HG03039 (cell line): ENCODE results near the gene FAM174C.
"Not testable (repeated sequence)": the region's sequence is repeated elsewhere in the genome, so short reads cannot be mapped to it uniquely, and the experiment has no call there.

Source experiments
- ATAC-seq: cut with Tn5 transposase; IDR thresholded peaks from one replicate; pipeline ENCODE4 v1.9.1; 2021; ENCODE audit warnings: mild to moderate bottlenecking, moderate library complexity; ENCODE audit not compliant: unreplicated experiment

The FAM174C gene

DNA sequence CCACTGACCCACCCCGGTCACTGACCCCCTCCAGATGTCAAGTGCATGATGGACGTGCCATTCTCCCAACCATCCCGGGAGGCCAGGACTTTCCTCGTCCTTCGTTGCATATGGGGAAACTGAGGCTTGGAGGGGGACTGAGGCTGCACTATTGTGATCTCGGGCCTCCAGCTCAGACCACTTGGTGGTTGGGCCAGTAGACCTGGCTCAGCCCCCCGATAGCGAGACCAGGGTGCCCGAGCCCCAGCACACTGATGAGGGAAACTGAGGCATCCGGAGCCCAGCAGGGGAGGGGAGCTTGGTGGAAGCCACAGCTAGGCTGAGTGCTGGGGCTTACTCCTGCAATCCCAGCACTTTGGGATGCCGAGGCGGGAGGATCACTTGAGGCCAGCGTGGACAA lies 20.7 kb downstream of the FAM174C start:
- ATAC-seq = no peak

DNA sequence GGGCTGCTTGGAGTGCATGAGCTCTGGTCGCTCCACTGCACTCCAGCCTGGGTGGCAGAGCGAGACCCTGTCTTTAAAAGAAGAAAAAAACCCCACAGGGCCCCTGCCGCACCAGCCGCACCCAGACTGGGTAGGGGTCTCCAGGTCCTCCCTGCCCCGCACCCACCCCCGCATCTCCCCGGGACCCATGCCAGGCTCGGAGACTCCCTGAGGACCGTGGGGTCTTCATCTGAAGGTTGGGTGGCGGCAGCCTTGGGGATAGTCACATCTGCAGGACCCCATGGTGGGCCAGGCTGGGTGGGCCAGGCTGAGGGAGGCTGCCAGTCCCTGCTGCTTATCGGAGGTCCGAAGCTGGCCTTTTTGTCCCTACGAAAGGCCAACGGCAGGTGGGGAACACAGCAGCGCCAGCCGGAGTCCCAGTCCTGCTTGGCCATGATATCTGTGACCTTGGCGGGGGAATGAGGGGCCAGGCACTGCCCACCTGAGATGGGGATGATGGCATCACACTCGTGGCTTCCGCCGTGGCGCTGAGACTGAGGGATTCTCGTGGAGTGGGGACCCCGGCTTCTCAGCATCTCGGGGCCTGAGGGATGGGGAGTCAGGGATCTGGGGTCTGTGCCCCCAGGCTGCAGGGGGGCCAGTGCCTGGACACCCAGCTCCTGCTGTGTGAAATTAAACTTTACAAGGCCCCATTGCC lies 21.4 kb downstream of the FAM174C start:
- ATAC-seq = no peak

DNA sequence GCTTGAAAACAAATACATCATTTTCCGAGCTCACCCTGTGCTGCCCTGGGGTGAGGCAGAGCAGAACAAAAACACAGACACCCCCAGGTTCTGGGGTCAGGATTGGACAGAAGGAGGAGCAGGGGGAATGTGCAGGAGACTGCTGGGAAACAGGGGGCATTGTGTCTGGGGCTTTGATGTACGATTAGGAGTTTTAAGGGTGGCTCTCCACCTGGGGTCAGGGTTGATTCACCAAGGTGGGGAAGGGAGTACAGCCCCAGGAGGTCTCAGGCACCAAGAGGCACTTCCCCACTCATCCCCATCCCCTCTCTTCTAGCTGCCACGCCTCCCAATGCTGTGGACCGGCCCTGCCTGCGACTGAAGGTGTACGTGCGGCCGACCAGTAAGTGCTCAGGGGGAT lies 22.9 kb downstream of the FAM174C start:
- ATAC-seq = no peak

DNA sequence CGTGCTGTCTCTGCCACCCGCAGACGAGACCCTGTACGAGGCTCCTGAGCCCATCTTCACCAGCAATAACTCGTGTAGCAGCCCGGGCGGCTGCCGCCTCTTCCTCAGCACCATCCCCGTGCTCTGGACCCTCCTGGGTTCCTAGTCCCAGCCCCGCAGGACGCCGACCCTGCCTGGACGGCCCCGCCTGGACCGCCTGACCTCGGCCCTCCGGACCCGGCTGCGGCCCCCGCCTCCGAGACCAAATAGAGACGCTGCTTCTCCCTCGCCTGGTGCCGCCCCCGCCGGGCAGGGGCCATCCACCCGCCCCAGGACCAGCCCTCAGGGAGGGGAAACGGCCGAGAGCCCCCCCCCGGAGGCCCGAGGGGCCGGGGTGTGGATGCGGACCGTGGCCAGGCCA lies 24.5 kb downstream of the FAM174C start:
- no peak for ATAC-seq

DNA sequence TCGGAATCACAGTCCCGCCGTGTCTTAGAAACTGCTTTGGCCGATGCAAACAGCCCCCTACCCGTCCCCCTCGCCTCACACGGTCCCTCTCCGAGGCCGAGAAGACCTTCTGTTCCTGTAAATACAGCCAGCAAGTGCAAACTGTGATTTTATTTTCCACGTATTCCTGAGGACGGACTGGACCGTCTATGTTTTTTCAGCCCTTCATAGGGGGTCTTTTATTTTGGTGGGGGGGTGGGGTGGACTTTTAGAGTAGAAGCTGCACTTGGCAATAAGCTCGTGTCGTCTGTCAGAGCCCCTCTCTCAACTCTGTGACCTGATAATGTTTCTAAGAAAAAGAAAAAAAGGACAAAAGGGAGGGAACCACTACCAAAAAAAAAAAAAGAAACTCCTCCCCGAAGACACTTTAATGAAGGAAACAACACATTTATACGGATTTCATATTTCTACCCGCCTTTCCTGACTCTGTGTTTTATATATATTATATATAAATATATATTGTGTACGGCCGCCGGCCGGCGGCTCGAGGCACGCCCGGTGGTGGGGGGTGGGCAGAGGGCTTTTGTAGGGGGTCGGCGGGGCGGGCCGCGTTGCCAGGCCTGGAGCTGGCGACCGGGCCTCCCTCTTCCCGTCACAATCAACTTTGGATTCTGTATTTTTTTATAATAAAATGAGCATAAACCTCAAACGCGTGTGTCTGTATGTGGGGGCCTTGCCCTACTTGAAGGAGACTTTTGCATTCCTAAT lies 25.6 kb downstream of the FAM174C start:
- ATAC-seq = no peak

DNA sequence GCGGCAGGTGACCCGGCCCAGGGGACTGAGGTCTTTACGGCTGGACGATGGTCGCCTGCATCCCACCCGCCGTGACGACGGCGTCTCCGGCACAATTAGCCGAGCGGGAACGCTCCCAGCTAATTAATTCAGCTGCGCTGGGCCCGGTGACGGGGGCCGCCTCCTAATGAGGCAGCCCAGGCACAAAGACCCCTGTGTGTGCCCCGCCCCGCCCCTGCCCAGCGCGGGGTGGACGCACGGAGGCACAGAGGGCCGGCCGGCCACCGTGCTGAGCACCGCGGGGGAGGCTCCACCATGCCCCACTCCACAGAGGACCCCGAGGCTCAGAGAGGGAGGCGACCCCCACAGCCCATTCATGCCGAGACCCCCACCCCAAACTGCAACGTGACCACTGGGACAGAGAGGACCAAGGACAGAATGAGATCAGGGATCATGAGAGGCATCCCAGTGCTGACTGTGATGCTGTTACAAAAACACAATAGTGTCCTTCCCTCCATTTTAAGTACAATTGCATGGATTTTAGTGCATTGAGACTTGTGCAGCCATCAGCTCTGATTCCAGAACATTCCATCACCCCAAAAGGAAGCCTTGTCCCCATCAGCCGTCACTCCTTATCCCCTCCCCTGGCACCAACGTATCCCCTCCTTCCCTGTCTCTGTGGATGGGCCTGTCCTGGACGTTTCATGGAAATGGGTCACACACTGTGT lies 27.4 kb downstream of the FAM174C start:
- ATAC-seq = no peak

DNA sequence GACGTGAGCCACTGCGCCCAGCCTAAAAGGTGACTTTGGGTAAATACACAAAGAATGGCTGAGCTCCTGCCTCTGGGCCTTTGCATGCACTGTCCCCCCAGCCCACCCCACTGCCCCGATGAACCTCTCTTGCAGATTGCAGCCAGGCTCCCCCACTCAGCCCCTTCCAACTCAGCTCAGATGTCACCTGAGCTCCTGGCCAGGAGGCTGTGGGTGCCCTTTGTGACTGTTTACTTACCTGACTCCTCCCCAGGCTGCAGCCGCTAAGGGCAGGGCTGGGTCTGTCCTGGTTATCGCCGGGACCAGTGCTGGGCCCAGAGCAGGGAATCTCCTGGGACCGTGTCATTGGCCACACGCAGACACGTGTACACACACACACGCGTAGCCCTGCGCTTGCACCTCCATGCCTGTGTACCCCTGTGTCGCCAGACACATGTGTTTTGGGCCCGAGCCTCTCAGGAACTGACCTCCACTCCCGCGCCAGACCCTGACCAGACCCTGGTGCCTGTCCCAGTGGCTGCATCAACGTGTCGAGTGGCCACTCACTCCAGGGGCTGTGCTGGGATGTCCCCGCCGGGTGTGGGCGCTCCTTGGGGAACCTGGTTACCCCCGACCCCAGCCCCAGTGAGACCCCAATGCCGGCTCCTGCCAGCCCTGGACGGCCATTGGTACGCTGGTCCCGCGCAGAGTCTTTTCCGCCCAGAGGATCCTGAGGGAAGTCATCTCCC lies 29.0 kb downstream of the FAM174C start:
- no peak for ATAC-seq

DNA sequence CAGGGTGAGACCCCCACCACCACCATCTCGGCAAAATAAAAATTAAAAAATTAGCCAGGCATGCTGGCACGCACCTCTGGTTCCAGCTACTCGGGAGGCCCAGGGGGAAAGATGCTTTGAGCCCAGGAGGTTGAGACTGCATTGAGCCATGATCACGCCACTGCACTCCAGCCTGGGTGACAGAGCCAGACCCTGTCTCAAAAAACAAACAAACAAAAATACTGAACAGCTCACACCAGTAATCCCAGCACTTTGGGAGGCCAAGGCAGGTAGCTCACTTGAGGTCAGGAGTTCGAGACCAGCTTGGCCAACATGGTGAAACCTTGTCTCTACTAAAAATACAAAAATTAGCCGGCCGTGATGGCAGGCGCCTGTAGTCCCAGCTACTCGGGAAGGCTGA lies 30.0 kb downstream of the FAM174C start:
- ATAC-seq = not testable (repeated sequence)

DNA sequence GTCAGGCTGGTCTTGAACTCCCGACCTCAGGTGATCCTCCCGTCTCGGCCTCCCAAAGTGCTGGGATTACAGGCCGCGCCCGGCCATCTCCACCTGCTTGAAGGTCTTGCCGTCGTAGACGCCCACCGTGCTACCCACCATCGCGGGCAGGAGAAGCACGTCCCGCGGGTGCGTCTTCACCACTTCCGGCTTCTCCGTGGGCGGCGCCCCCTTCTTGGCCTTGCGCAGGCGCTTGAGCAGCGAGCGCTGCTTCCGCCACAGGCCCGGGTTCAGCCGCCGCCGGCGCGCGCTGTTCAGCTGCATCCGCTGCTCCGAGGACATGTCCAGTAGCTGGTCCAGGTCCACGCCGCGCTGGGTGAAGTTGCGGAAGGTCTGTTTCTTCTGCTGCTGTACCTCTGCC lies 32.0 kb downstream of the FAM174C start:
- ATAC-seq = no peak

DNA sequence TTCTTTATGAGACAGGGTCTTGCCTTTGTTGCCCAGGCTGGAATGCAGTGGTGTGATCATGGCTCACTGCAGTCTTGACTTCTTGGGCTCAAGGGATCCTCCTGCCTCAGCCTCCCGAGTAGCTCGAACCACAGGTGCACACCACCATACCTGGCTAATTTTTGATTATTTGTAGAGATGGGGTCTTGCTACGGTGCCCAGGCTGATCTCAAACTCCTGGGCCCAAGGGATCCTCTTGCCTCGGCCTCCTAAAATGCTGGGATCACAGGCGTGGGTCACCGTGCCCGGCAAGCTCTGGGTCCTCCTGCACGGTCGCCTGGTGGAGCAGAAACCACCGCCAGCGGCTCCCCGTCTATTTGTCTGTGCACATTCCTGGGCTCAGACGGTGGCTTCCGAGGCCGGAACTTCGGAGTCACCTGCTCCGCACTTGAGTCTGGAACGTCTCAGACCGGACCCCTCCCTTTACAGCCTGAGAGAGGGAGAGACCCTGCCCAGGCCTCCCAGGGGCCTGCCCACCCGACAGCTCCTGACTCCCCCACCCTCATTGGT lies 32.5 kb downstream of the FAM174C start:
- no peak for ATAC-seq

DNA sequence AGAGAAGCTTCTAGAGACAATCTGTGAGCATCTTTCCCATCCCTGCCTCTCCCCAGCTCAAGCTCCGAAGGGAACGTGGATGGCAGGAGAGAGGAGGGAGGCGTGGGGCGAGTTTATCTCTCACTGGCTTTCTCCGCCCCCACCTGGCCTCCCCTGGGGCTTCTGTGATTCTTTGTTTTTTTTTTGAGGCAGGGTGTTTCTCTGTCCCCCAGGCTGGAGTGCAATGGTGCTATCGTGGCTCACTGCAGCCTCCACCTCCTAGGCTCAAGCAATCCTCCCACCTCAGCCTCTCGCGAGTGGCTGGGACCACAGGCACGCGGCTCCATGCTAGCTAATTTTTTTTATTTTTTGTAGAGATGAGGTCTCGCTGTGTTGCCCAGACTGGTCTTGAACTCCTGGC lies 33.4 kb downstream of the FAM174C start:
- no peak for ATAC-seq

DNA sequence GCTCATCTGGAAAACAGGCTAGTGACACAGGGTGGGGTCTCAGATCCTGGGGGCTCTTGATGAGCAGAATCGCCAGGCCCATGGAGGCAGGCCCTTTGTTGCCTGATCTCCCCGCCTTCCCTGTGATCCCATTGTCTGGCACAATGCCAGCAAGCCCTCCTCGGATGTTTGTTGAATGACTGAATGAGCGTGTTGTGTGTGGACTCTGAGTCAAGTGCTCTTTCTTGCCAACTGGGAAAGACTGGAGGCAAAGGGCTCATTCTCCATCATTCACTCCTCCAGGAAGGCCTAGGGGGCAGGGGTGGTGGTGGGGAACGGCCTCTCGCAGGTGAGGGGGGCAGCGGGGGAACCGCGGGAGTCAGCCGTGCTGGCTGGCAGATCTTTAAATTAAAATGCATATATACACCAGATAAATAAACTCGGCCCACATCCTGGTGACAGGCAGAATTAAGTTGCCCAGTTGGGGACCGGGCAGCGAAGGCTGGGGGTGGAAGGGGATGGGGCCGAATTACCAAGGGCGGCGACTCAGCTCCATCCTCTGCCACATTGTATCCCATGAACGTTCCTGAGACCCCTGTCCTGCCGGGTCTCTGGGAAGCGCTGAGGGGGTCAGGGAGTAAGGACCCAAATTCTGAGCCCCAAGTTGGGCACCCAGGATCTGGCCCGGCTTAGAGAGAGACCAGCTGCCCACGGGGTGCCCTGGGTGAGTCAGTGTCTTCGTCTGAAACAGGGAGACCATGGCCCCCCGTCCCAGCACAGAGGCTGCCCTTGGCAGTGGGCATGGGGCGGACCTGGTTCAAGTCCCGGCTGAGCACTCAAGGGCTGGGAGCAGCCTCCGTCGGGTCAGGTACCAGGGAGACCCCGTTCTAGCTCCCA lies 34.9 kb downstream of the FAM174C start:
- no peak for ATAC-seq

DNA sequence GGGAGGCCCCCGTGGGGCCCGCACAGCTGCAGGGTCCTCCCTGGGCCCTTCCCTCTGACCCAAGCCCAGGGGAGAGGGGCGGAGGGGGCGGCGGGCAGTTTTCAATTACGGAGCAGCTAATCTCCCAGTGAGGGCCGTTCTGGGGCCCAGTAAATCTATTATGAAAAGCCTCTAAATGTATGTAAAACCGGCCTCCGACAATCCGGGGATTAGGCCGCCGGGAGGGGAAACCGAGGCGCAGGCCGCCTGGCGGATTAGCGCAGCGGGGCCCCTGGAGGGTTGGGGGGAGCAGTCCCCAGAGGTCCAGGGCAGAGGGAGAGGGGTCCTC lies 35.5 kb downstream of the FAM174C start:
- ATAC-seq = no peak

DNA sequence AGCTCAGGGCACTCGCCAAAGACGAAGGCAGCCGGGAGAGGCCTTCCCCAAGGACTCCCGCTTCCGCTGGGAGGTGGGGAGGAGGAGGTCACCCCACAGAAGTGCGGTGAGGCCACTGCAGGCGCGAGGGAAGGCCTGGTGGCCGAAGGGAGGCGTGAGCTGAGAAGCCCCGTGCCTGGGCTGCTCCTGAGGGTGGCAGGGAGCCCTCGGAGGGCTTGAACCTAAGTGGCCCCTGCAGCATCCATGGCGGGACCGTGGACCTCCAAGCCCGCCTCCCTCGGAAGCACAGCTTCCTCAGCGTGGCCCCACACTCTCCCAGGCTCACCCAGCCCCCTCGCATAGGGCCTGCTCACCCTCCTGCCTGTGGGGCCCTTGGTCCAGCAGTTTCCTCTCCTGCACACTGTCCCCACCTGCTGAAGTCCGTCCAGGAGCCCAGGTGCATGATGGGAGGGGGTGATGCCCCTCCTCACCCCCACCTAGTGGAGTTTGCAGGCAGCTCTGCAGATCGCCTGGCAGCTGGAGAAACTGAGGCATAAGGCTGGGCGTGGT lies 36.3 kb downstream of the FAM174C start:
- ATAC-seq = no peak

DNA sequence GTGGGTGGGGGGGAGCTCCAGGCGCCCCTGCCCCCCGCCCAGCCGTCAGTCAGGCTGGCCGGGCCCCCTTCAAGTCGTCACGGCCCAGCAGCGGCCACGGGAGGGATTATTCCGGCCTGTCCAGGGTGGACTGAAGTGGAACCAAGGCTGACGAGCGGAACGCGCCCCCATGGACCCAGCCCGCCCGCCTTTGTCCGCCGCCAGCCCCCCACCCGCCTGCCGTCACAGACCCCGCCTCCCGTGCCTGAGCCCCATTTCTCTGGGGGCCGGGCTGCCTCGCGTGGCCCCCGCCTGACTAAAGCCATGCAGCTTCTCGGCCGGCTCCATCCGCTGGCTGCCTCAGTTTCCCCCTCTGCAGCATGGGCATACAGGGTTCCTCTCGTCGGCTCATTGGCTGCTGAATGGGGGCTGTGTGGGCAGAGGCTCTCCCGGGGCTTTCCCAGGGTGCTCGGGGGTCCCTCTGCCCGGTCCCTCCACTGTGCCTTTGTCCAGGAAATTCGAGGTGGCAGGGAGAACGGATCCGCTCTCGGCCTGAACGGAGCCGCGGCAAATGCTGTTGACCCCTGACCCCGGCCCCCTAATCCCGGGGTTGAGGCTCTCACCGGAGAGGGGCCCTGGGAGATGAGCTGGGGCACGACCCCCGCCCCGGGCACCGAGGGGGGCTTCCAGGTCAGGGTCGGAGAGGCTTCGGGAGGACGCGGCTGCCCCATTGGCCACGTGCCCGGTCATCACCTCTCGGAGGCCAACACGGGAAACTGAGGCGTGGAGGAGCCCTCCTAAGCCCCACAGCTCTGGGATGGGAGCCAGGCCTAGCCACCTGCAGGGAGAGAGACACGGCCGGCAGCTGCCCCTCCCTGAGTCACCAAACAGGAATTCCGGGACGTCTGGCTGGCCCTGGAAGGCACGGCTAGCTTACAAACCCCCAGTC lies 37.7 kb downstream of the FAM174C start:
- ATAC-seq = no peak

DNA sequence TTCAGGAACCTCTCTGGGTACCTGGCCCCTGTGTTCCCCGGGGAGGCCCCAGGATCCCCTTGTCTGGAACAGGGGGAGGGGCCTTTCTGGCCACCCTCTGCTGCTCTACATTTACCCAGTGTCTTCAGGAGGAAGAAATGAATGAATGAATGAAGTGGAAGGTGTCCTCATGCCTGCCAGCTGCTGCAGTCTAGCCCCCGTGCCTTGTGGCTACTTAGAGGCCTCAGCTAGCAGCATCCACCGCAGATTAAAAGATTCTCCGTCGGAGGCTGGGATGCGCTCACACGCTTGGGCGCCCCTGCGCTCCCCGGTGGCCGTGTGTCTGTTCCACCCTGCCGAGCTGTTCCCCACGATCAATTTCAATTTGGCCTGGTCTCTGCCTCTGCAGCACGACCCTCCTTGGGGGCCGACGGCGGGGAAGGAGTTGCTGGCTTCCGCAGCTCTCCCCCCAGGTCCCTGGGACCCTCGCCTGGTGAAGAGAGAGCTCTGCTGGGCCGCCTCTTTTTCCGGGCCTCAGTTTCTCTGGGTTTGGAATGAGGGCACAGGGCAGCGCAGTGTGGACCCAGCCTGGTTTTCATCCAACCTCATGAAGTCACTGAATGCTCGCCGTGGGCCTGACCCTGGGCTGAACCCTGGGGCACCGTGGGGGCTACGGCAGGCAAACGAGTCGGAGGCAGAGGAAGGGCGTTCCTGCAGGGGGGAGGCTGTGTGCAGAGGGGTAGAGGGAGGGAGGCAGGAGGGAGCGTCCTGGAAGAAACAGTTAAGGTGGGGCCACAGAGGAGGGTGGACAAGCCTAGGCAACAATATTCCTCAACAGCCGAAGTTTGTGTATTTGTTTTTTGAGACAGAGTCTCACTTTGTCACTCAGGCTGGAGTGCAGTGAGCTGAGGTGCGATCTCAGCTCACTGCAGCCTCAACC lies 38.6 kb downstream of the FAM174C start:
- ATAC-seq = no peak

DNA sequence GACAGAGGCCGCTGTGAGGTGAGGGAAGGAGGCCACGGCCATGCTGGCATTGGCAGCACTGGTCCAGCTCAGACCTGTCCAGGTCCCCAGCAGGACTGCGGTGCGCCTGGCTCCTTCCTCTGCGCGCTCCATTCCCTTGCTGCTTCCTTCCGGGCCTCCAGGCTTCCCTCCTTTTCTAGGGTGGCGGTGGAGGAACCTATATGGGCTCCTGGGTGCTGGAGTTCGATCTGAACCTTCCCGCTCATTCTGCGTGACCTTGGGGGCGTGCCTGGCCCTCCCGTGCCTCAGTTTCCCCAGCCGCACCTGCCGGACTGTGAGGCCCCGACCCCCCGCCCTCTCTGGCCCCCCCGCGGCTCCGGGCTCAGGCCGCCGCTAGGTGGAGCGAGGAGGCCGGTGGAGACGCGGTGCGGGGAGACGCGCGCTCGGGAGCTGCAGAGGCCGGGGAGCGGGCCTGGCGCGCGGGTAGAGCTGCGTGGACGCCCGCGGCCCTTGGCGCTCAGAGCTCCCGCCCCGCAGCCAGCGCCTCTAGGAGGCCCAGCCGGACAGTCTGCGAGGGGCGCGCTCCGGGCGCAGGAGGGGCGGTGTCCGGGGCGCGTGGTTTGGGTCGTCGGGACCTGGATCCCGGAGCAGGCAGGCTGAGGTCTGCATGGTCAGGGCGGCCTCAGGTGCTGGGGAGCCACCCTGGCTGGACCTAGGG lies 40.3 kb downstream of the FAM174C start:
- ATAC-seq = no peak
